IPS-NIHi7 (cell line): ENCODE results near the gene CLBA1.
"Not testable (repeated sequence)": the region's sequence is repeated elsewhere in the genome, so short reads cannot be mapped to it uniquely, and the experiment has no call there.

ENCODE experiments used
- DNase-seq: peaks from one replicate; pipeline ENCODE4 v3.0.0; 2012; ENCODE audit warnings: mixed read lengths; ENCODE audit errors: extremely low spot score

The CLBA1 gene

DNA sequence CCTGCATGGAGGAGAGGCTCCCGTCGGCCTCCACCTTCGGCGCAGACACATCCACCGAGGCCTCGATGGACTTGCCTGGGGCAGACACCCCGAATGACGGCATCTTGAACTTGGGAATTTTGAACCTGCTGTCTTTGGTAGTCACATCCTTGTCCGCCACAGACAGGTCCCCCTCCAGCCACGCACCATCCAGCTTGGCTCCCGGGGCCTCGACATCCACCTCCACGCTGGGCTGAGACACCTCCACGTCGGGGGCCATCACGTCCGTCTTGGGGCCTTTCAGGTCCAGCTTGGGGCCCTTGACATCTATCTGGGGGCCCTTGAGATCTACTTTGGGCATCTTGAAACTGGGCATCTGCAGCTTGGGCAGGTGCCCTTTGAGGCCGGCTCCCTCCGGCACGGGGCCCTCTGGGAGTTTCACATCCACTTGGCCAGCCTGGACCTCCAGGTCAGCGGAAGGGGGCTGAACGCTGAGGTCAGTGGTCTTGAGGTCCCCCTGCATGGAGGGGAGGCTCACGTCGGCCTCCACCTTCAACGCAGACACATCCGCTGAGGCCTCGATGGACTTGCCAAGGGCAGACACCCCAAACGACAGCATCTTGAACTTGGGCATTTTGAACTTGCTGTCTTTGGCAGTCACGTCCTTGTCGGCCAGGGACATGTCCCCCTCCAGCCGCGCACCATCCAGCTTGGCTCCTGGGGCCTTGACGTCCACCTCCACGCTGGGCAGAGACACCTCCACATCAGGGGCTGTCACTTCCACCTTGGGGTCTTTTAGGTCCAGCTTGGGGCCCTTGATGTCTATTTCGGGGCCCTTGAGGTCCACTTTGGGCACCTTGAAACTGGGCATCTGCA lies 37.5 kb upstream of the CLBA1 start:
- DNase-seq = not testable (repeated sequence)

GRCh38 chr14:104948736-104949031 lies 36.9 kb upstream of the CLBA1 start:
- no peak for DNase-seq

DNA sequence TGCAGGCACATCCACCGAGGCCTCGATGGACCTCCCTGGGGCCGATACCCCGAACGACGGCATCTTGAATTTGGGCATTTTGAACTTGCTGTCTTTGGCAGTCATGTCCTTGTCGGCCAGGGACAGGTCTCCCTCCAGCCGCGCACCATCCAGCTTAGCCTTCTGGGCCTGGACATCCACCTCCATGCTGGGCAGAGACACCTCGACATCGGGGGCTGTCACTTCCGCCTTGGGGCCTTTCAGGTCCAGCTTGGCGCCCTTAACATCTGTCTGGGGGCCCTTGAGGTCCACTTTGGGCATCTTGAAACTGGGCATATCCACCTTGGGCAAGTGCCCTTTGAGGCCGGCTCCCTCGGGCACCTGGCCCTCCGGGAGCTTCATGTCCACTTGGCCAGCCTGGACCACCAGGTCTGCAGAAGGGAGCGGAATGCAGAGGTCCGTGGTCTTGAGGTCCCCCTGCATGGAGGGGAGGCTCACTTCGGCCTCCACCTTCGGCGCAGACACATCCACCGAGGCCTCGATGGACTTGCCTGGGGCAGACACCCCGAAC lies 36.1 kb upstream of the CLBA1 start:
- DNase-seq = not testable (repeated sequence)

DNA sequence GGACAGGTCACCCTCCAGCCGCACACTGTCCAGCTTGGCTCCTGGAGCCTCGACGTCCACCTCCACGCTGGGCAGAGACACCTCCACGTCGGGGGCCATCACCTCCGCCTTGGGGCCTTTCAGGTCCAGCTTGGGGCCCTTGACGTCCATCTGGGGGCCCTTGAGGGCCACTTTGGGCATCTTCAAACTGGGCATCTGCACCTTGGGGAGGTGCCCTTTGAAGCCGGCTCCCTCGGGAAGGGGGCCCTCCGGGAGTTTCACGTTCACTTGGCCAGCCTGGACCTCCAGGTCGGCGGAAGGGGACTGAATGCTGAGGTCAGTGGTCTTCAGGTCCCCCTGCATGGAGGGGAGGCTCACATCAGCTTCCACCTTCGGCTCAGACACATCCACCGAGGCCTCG lies 35.6 kb upstream of the CLBA1 start:
- DNase-seq = no peak

DNA sequence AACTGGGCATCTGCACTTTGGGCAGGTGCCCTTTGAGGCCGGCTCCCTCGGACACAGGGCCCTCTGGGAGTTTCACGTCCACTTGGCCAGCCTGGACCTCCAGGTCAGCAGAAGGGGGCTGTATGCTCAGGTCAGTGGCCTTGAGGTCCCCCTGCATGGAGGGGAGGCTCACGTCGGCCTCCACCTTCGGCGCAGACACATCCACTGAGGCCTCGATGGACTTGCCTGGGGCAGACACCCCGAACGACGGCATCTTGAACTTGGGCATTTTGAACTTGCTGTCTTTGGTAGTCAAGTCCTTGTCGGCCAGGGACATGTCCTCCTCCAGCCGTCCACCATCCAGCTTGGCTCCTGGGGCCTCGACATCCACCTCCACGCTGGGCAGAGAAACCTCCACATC lies 34.9 kb upstream of the CLBA1 start:
- DNase-seq = not testable (repeated sequence)

DNA sequence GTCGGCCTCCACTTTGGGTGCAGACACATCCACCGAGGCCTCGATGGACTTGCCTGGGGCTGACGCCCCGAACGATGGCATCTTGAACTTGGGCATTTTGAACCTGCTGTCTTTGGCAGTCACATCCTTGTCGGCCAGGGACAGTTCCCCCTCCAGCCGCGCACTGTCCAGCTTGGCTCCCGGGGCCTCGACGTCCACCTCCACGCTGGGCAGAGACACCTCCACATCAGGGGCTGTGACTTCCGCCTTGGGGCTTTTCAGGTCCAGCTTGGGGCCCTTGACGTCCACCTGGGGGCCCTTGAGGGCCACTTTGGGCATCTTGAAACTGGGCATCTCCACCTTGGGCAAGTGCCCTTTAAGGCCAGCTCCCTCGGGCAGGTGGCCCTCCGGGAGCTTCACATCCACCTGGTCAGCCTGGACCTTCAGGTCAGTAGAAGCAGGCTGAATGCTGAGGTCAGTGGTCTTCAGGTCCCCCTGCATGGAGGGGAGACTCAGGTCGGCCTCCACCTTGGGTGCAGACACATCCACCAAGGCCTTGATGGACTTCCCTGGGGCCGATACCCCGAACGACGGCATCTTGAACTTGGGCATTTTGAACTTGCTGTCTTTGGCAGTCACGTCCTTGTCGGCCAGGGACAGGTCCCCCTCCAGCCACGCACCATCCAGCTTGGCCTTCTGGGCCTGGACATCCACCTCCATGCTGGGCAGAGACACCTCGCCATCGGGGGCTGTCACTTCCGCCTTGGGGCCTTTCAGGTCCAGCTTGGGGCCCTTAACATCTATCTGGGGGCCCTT lies 33.5 kb upstream of the CLBA1 start:
- not testable (repeated sequence) for DNase-seq

DNA sequence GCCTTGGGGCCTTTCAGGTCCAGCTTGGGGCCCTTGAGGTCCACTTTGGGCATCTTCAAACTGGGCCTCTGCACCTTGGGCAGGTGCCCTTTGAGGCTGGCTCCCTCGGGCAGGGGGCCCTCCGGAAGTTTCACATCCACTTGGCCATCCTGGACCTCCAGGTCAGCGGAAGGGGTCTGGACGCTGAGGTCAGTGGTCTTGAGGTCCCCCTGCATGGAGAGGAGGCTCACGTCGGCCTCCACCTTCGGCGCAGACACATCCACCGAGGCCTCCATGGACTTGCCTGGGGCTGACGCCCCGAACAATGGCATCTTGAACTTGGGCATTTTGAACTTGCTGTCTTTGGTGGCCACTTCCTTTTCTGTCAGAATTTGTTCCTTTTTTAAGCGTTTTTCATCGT lies 32.5 kb upstream of the CLBA1 start:
- DNase-seq = no peak

- DNase-seq = no peak
Observed at GRCh38 chr14:104953896-104954656, 31.5 kb upstream of the CLBA1 start.

- no peak for DNase-seq
Observed at GRCh38 chr14:104954746-104955395, 30.7 kb upstream of the CLBA1 start.

DNA sequence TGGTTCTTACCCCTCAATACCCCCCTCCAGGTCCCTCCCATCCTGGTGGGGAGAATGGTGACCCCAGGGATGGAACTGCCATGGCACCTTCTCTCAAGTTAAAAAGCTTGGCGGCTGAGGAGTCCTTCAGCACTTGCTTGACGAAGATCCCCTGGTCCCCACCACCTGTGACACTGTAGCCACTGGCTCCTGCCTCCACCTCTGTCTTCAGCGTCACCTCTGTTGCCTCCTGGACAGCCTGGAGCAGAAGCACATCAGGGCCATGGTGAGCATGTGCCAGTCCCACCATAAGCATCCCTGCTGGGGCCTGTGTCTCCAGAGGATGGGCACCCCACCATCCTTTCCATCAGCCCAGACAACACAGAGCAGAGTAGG lies 30.2 kb upstream of the CLBA1 start:
- DNase-seq = no peak

GRCh38 chr14:104956290-104956890 lies 29.2 kb upstream of the CLBA1 start:
- DNase-seq = no peak

GRCh38 chr14:104957146-104958113 lies 28.2 kb upstream of the CLBA1 start:
- no peak for DNase-seq

GRCh38 chr14:104964546-104964945 lies 21.0 kb upstream of the CLBA1 start:
- DNase-seq = no peak

GRCh38 chr14:104965561-104966231 lies 19.9 kb upstream of the CLBA1 start:
- DNase-seq = no peak

GRCh38 chr14:104966261-104966865 lies 19.2 kb upstream of the CLBA1 start:
- DNase-seq = no peak

- no peak for DNase-seq
Observed at GRCh38 chr14:104966981-104967385, 18.6 kb upstream of the CLBA1 start.

DNA sequence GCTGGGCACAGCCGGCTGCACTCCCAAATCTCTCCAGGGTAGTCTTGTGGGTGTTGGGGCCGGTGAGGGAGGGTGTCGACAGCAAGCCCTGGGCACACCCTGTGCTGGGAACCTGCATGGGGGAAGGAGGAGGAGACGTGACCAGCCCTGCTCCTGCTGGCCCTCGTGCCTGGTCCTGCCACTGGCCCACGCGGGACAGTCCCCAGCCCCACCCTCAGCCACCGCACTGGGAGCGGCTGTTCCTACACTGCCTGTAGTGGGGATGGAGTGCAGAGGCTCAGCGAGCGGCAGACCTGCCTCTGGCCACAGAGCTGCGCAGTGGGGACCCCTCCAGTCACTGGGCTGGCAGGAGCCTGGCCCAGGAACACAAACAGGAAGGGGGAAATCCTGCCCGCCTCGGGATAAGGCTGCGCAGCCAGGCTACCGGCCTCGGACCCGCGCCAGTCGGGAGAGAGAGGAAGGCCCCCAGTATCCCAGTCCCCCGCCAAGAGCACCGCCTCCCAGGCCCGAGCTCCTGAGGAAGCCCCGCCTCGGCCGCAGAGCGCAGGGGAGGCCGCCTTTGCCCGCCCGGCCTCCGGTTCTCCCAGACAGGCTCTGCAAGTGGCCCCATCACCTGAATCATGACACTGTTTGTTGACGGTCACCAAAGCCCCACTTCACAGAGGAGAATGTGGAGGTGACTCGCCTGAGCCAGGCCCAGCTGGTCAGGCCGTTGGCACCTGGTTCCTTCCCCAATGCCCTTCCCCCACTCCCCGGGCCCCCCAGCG lies 18.0 kb upstream of the CLBA1 start:
- peak; percentile 70 for DNase-seq

DNA sequence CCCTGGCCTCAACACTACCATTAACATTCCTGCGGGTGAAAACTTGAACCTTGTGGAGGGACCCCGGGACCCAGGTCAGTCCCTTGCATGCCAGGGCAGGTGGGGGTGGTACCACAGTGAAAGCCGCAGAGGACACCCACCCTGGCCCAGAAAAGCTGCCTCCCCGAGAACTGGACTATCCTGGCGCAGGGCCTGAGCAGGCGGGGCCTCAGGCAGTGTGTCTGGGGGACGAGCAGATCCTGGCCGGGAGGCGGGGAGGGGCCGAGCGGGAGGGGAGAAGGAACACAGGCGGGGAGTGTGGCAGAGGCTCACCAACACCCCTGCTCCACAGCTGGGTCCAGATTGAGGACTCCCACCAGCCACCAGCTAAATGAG lies 17.4 kb upstream of the CLBA1 start:
- DNase-seq = peak; percentile 68
